ENCODE data around the gene EIF4EBP2.

DNA sequence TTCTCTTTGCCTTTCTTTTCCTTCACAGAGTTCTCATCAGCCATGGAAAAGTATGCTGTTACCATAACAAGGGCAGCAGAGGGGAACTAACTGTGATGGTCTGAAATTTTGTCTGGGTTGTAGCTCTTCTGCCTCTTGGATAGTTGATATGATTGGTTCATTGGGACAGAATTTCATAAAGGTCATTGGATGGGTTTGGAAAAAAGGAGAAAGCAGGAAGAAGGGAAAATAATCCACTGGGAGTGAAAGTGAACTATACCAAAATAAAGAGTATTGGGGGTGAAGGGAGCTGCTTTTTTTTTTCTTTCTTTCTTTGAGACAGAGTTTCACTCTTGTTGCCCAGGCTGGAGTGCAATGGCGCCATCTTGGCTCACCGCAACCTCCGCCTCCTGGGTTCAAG, 5.8 kb downstream of the EIF4EBP2 start:
- no peak for TF ChIP-seq POLR2AphosphoS5 (IDR thresholded peaks at IDR 0.05; ENCODE audit: insufficient read depth in 1 of 2, low read depth in 1 of 2)
- TF ChIP-seq, protein P1, sequence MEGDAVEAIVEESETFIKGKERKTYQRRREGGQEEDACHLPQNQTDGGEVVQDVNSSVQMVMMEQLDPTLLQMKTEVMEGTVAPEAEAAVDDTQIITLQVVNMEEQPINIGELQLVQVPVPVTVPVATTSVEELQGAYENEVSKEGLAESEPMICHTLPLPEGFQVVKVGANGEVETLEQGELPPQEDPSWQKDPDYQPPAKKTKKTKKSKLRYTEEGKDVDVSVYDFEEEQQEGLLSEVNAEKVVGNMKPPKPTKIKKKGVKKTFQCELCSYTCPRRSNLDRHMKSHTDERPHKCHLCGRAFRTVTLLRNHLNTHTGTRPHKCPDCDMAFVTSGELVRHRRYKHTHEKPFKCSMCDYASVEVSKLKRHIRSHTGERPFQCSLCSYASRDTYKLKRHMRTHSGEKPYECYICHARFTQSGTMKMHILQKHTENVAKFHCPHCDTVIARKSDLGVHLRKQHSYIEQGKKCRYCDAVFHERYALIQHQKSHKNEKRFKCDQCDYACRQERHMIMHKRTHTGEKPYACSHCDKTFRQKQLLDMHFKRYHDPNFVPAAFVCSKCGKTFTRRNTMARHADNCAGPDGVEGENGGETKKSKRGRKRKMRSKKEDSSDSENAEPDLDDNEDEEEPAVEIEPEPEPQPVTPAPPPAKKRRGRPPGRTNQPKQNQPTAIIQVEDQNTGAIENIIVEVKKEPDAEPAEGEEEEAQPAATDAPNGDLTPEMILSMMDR (IDR thresholded peaks at IDR 0.05): no peak
